GM12878 (cell line): ENCODE results near the gene SGSH. TPM values are rescaled to one million over a fixed set of nuclear protein-coding genes. Genes with fewer than 3 reads are reported as not detected.
A peak's percentile ranks its signal among the peaks of the same experiment; 100 is the strongest.

Experiments used
- BHLHE40 ChIP-seq, 2 experiments: fragments of 450-650 bp in 1 of 2; IDR thresholded peaks; 2 replicates each; pipeline ENCODE4 v1.6.1; 2011 to 2017; ENCODE audit warnings: low read depth in 2 of 2, borderline replicate concordance in 1 of 2, improper control_type of control experiment in 1 of 2, low read length in 1 of 2, mild to moderate bottlenecking in 1 of 2
- CEBPZ ChIP-seq: fragments of 150-350 bp; IDR thresholded peaks from 2 replicates; pipeline ENCODE4 v1.6.1; 2016; ENCODE audit warnings: low read depth, low read length
- PBX3 ChIP-seq: IDR thresholded peaks from 2 replicates; pipeline ENCODE4 v1.6.1; 2011; ENCODE audit warnings: mild to moderate bottlenecking, low read depth, low read length, moderate library complexity; ENCODE audit not compliant: insufficient replicate concordance
- SREBF1 ChIP-seq: IDR thresholded peaks from 2 replicates; pipeline ENCODE4 v1.6.1; 2012; ENCODE audit warnings: mild to moderate bottlenecking, low read length
- YY1 ChIP-seq: IDR thresholded peaks from 2 replicates; pipeline ENCODE4 v1.6.1; 2011; ENCODE audit warnings: low read depth, mild to moderate bottlenecking, low read length
- ZBTB33 ChIP-seq: fragments of 450-650 bp; IDR thresholded peaks from 2 replicates; pipeline ENCODE4 v1.6.1; 2017; ENCODE audit warnings: mild to moderate bottlenecking
- polyA plus RNA-seq, 11 experiments: library from polyadenylated mRNA; depleted of rRNA in 4 of 11; unstranded in 6 of 11; stranded (reverse) in 5 of 11; fragments of >200 nt; fragmentation: Nextera tagmentation in 4 of 11; fragmentation: Illumina TruSeq in 1 of 11; extraction: Ambion mirVana in 4 of 11; extraction: Trizol in 1 of 11; gene quantifications; 1 replicate in 1 of 11; 2 replicates in 10 of 11; pipeline versions ENCODE4 v1.2.1 to v1.2.3, GENCODE V29; 2011 to 2016; ENCODE audit warnings: inconsistent platforms in 2 of 11, missing spikeins in 2 of 11, low read depth in 1 of 11
- total RNA-seq, 4 experiments: library from RNA; depleted of rRNA in 3 of 4; stranded (reverse); fragments of >200 nt in 3 of 4; fragmentation: Illumina TruSeq in 1 of 4; extraction: Trizol in 1 of 4; gene quantifications; 2 replicates each; pipeline versions ENCODE4 v1.2.1 to v1.2.3, GENCODE V29; 2013 to 2021

Gene SGSH
- total and polyA plus RNA-seq, 10 of the 15 experiments (the other 5 are each of a cell fraction or from before 2014, with no cell fraction given): 0.13 to 17.2 (median 6.0) TPM

- TF ChIP-seq CEBPZ (no peak), ZBTB33 (no peak), YY1 (peak; percentile 48; the same call in 1 of the 2 replicates), BHLHE40 (IDR thresholded peaks at IDR 0.05; ENCODE audit: borderline replicate concordance in 1 of 2, low read depth in 2 of 2, low read length in 1 of 2) (0 out of 4 replicates have a peak, but pooled peaks of 1 of the 2 experiments have one; percentile 19), PBX3 (no peak), SREBF1 (no peak)
Measured at GRCh38 chr17:80195671-80196529, 24.2 kb downstream of the SGSH start (continued).
